GM12878 (cell line): ENCODE data around the gene CEND1. TPM values are rescaled to one million over a fixed set of nuclear protein-coding genes. Genes with fewer than 3 reads are reported as not detected.
A peak's percentile ranks its signal among the peaks of the same experiment; 100 is the strongest.

Source experiments
- ATAC-seq: fragments of 200-7000 bp; cut with Tn5 transposase; 3 replicates; pipeline ENCODE4 v1.9.1; 2020; ENCODE audit warnings: mild to moderate bottlenecking, moderate library complexity
- BruUV-seq: library from RNA; stranded (reverse); fragments of 400-500 nt; replicated peaks from 2 replicates; lab custom pipeline; 2021; lab: Mats Ljungman, UMichigan
- CTCF ChIA-PET: fragments of 300-600 bp; sonication (Branson Sonifier 250); formaldehyde crosslinking; extraction: SDS; loops from one replicate; lab custom pipeline; 2021; ENCODE audit warnings: inconsistent platforms; lab: Yijun Ruan, JAX
- POLR2A ChIA-PET: fragments of 350-600 bp; formaldehyde crosslinking; extraction: SDS; loops from one replicate; lab custom pipeline; 2021; ENCODE audit warnings: inconsistent platforms; lab: Charles Lee
- RAD21 ChIA-PET: fragments of 300-600 bp; sonication (Branson Sonifier 250); formaldehyde crosslinking; loops from one replicate; lab custom pipeline; 2023; ENCODE audit warnings: antibody characterized with exemption; ENCODE audit not compliant: unreplicated experiment; lab: Charles Lee
- SMC1A ChIA-PET: fragments of 300-600 bp; sonication (Branson Sonifier 250); formaldehyde crosslinking; loops from one replicate; lab custom pipeline; 2023; ENCODE audit not compliant: unreplicated experiment, uncharacterized antibody; lab: Charles Lee
- DNase-seq: peaks from one replicate; pipeline ENCODE4 v3.0.0-alpha.2; 2011; ENCODE audit warnings: low read depth, low spot score
- FAIRE-seq: peaks from 3 replicates; lab custom pipeline; 2011; peaks lifted over from hg19 to GRCh38; lab: Jason Lieb, UNC
- H2AFZ ChIP-seq: 2 replicates; pipeline ENCODE4 v1.6.0; 2011; ENCODE audit warnings: low read depth, low read length, control low read depth; ENCODE audit not compliant: control insufficient read depth
- H3K27ac ChIP-seq: 2 replicates; pipeline ENCODE4 v1.5.1; 2011; ENCODE audit warnings: control low read depth; ENCODE audit not compliant: control insufficient read depth, insufficient read depth
- H3K27me3 ChIP-seq, 2 experiments: replicated peaks in 1 of 2; 2 replicates each; pipeline versions ENCODE4 v1.6.0 to v1.6.1; 2011; ENCODE audit warnings: low read length in 1 of 2; ENCODE audit not compliant: control insufficient read depth in 2 of 2, insufficient read depth in 2 of 2
- H3K36me3 ChIP-seq, 2 experiments: 2 replicates each; pipeline ENCODE4 v1.5.1; 2011; ENCODE audit warnings: low read length in 1 of 2; ENCODE audit not compliant: control insufficient read depth in 2 of 2, insufficient read depth in 2 of 2
- H3K4me1 ChIP-seq: 2 replicates; pipeline ENCODE4 v1.6.1; 2011; ENCODE audit warnings: mild to moderate bottlenecking, low read length, moderate library complexity, mixed read lengths; ENCODE audit not compliant: control insufficient read depth, insufficient read depth
- H3K4me2 ChIP-seq: 2 replicates; pipeline ENCODE4 v1.6.0; 2011; ENCODE audit warnings: control low read depth; ENCODE audit not compliant: control insufficient read depth, insufficient read depth
- H3K4me3 ChIP-seq: fragments of 200-600 bp; sonication (generic); 2 replicates; pipeline ENCODE4 v1.5.1; 2016
- H3K79me2 ChIP-seq: 2 replicates; pipeline ENCODE4 v1.6.0; 2011; ENCODE audit warnings: low read length; ENCODE audit not compliant: control insufficient read depth, insufficient read depth
- H3K9ac ChIP-seq: 2 replicates; pipeline ENCODE4 v1.8.0; 2011; ENCODE audit warnings: low read length, control low read depth, mixed read lengths; ENCODE audit not compliant: control insufficient read depth, insufficient read depth
- H3K9me3 ChIP-seq: replicated peaks from 3 replicates; pipeline ENCODE4 v1.5.1; 2011; ENCODE audit warnings: mild to moderate bottlenecking, low read length; ENCODE audit not compliant: control insufficient read depth, insufficient read depth
- H4K20me1 ChIP-seq: 2 replicates; pipeline ENCODE4 v1.6.0; 2011; ENCODE audit not compliant: control insufficient read depth, insufficient read depth
- ASH2L ChIP-seq: fragments of 300-600, 200-600 bp; sonication (generic); IDR thresholded peaks from 2 replicates; pipeline ENCODE4 v1.6.1; 2017; ENCODE audit warnings: low read depth, mild to moderate bottlenecking, borderline replicate concordance
- CBX3 ChIP-seq: fragments of 200-600 bp; sonication (generic); IDR thresholded peaks from 2 replicates; pipeline ENCODE4 v1.6.1; 2016; ENCODE audit warnings: low read depth, borderline replicate concordance
- CBX5 ChIP-seq: sonication (generic); IDR thresholded peaks from 2 replicates; pipeline ENCODE4 v1.6.1; 2016; ENCODE audit warnings: low read depth, moderate library complexity, mild to moderate bottlenecking, inconsistent platforms
- EED ChIP-seq: sonication (generic); IDR thresholded peaks from 2 replicates; pipeline ENCODE4 v1.6.1; 2016; ENCODE audit warnings: antibody characterized with exemption, low read depth
- KAT2A ChIP-seq: conservative IDR thresholded peaks from 2 replicates; pipeline ENCODE4 v1.6.1; 2011; ENCODE audit warnings: low read depth, low read length; ENCODE audit not compliant: control insufficient read depth
- KDM1A ChIP-seq: fragments of 200-600 bp; sonication (generic); IDR thresholded peaks from 2 replicates; pipeline ENCODE4 v1.6.1; 2016; ENCODE audit warnings: borderline replicate concordance
- MXI1 ChIP-seq: fragments of 150-350 bp; IDR thresholded peaks from 2 replicates; pipeline ENCODE4 v1.6.1; 2011; ENCODE audit warnings: low read depth, mild to moderate bottlenecking, inconsistent platforms, low read length, improper control_type of control experiment
- NFIC ChIP-seq: IDR thresholded peaks from 2 replicates; pipeline ENCODE4 v1.6.1; 2012; ENCODE audit warnings: low read depth, mild to moderate bottlenecking, inconsistent platforms, low read length, moderate library complexity
- NR2C2 ChIP-seq: IDR thresholded peaks from 2 replicates; pipeline ENCODE4 v1.6.1; 2011; ENCODE audit warnings: borderline replicate concordance, low read depth; ENCODE audit not compliant: control insufficient read depth, insufficient read length
- SUZ12 ChIP-seq: fragments of 200-600 bp; sonication (generic); IDR thresholded peaks from one replicate; pipeline ENCODE4 v1.6.1; 2018; ENCODE audit warnings: antibody characterized with exemption, mild to moderate bottlenecking; ENCODE audit not compliant: unreplicated experiment
- TARDBP ChIP-seq: IDR thresholded peaks from 2 replicates; pipeline ENCODE4 v1.6.1; 2016; ENCODE audit warnings: borderline replicate concordance
- USF1 ChIP-seq: IDR thresholded peaks from 2 replicates; pipeline ENCODE4 v1.6.1; 2011; ENCODE audit warnings: borderline replicate concordance, low read depth, mild to moderate bottlenecking, moderate library complexity, mixed read lengths, low read length; ENCODE audit not compliant: insufficient read depth; ENCODE audit errors: extremely low read length
- YBX1 ChIP-seq: fragments of 450-650 bp; IDR thresholded peaks from 2 replicates; pipeline ENCODE4 v1.6.1; 2016; ENCODE audit warnings: antibody characterized with exemption
- WGBS: methylation state at CpG from one replicate; pipeline ENCODE4 v1.1.6; 2016; ENCODE audit warnings: low lambda C conversion rate; ENCODE audit not compliant: insufficient replicate concordance, insufficient coverage; ENCODE audit errors: missing lambda C conversion rate; 5-methylcytosine and 5-hydroxymethylcytosine counted together
- in situ Hi-C: fragments of 300-500 bp; cut with MboI; formaldehyde crosslinking; loops from 9 replicates; pipeline ENCODE4 v1.14.3; 2018; ENCODE audit warnings: mixed read lengths
- intact Hi-C: fragments of 100-400 bp; cut with micrococcal nuclease; formaldehyde crosslinking; loops from one replicate; pipeline ENCODE4 v1.14.2; 2022; ENCODE audit not compliant: unreplicated experiment
- polyA plus RNA-seq, 11 experiments: library from polyadenylated mRNA; depleted of rRNA in 4 of 11; unstranded in 6 of 11; stranded (reverse) in 5 of 11; fragments of >200 nt; fragmentation: Nextera tagmentation in 4 of 11; fragmentation: Illumina TruSeq in 1 of 11; extraction: Ambion mirVana in 4 of 11; extraction: Trizol in 1 of 11; gene quantifications; 1 replicate in 1 of 11; 2 replicates in 10 of 11; pipeline versions ENCODE4 v1.2.1 to v1.2.3, GENCODE V29; 2011 to 2016; ENCODE audit warnings: inconsistent platforms in 2 of 11, missing spikeins in 2 of 11, low read depth in 1 of 11
- total RNA-seq, 4 experiments: library from RNA; depleted of rRNA in 3 of 4; stranded (reverse); fragments of >200 nt in 3 of 4; fragmentation: Illumina TruSeq in 1 of 4; extraction: Trizol in 1 of 4; gene quantifications; 2 replicates each; pipeline versions ENCODE4 v1.2.1 to v1.2.3, GENCODE V29; 2013 to 2021
- TF ChIP-seq, protein P1 (sequence below): fragments of 450-650 bp; formaldehyde crosslinking; IDR thresholded peaks from 2 replicates; pipeline ENCODE4 v1.4.0; 2020; ENCODE audit warnings: mild to moderate bottlenecking, moderate library complexity
- TF ChIP-seq, protein P2 (sequence below): IDR thresholded peaks from 2 replicates; pipeline ENCODE4 v1.6.1; 2012; ENCODE audit warnings: low read depth, low read length, improper control_type of control experiment

The CEND1 gene
- total and polyA plus RNA-seq, 10 of the 15 experiments (the other 5 are each of a cell fraction or from before 2014, with no cell fraction given): 0.31 to 13.6 (median 7.2) TPM; not detected in 1

DNA sequence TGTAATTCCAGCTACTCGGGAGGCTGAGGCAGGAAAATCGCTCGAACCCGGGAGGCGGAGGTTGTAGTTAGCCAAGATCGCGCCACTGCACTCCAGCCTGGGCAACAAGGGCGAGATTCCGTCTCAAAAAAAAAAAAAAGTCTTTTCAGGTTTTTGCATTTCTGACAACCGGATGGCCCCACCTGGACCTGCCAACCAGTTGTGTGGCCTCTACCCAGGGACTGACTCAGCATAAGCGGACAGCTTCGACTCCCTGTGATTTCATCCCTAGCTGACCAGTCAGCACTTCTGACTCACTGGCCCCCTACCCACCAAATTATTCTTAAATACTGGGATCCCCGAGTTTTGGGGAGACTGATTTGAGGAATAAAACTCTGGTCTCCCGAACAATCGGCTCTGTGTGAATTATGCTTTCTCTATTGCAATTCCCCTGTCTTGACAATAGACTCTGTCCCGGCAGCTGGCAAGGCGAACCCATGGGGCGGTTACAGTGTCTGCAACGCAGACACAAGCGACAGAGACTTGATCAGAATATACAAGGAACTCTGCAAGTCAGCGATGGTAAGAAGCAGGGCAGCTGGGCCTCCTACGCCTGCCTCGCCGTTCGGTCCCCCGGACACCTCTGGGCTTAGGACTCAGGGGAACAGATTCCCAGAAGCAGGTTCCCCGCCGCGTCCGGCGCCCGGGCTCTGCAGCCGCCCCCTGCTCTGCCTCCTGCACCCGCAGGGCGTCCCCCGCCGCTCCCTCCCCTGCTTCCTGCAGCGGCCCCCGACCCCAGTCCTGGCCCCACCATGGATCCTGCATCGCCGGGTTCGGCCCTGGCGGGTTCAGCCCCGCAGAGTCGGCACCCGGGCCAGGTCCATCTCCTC, 43.4 kb downstream of the CEND1 start:
- FAIRE-seq: no peak
- H3K36me3 ChIP-seq: no peaks in the 10 kb centered on the region
- intact Hi-C loops: loop anchor here (5.0 kb wide), 1 partner anchor 51 kb away; the partner anchor contains the start of gene SLC25A22
- no peaks in the 10 kb centered on the region for H3K9me3 ChIP-seq
- ATAC-seq: peak; percentile 49
- peaks cover 2% of the 10 kb centered on the region; the same call in 1 of the 2 replicates for H4K20me1 ChIP-seq
- SMC1A ChIA-PET: interaction anchor here (0.8 kb wide), 1 partner anchor 49 kb away, joined by 3 read pairs; no protein-coding TSS in a partner anchor
- peak overlapping the region; percentile 96 for H2AFZ ChIP-seq
- peak overlapping the region; percentile 81; the same call in 1 of the 2 replicates for H3K27ac ChIP-seq
- H3K79me2 ChIP-seq: peaks cover 38% of the 10 kb centered on the region
- CTCF ChIA-PET: interaction anchor here (0.7 to 1.2 kb wide), 5 partner anchors 16 to 51 kb away, joined by 3 to 5 read pairs (median 3); partner anchors contain the start of genes DEAF1 and TMEM80
- peak overlapping the region; percentile 52; the same call in 1 of the 2 replicates for H3K9ac ChIP-seq
- H3K4me2 ChIP-seq: peak overlapping the region; percentile 83
- WGBS: 24% methylated on average over 38 of the region's 46 CpGs
- H3K4me1 ChIP-seq: peaks cover 4% of the 10 kb centered on the region
- no peaks in the 10 kb centered on the region for H3K27me3 ChIP-seq
- in situ Hi-C loops: no loop called here
- no peak for DNase-seq
- H3K4me3 ChIP-seq: peak overlapping the region; percentile 90
- no TSS peak for BruUV-seq
- POLR2A ChIA-PET: interaction anchor here (1.1 to 2.5 kb wide), 4 partner anchors 10 to 30 kb away, joined by 3 to 10 read pairs (median 6); no protein-coding TSS in a partner anchor
- RAD21 ChIA-PET: interaction anchor here (0.7 to 1.9 kb wide), 4 partner anchors 24 to 530 kb away, joined by 3 to 4 read pairs (median 3); no protein-coding TSS in a partner anchor
- no peak for TF ChIP-seq TARDBP
- TF ChIP-seq CBX3: no peak
- TF ChIP-seq NR2C2: no peak
- no peak for TF ChIP-seq YBX1
- no peak for TF ChIP-seq SUZ12
- no peak for TF ChIP-seq NFIC
- TF ChIP-seq KAT2A: no peak
- TF ChIP-seq KDM1A: no peak
- no peak for TF ChIP-seq MXI1
- TF ChIP-seq ASH2L: no peak
- TF ChIP-seq USF1: no peak
- TF ChIP-seq, protein P1, sequence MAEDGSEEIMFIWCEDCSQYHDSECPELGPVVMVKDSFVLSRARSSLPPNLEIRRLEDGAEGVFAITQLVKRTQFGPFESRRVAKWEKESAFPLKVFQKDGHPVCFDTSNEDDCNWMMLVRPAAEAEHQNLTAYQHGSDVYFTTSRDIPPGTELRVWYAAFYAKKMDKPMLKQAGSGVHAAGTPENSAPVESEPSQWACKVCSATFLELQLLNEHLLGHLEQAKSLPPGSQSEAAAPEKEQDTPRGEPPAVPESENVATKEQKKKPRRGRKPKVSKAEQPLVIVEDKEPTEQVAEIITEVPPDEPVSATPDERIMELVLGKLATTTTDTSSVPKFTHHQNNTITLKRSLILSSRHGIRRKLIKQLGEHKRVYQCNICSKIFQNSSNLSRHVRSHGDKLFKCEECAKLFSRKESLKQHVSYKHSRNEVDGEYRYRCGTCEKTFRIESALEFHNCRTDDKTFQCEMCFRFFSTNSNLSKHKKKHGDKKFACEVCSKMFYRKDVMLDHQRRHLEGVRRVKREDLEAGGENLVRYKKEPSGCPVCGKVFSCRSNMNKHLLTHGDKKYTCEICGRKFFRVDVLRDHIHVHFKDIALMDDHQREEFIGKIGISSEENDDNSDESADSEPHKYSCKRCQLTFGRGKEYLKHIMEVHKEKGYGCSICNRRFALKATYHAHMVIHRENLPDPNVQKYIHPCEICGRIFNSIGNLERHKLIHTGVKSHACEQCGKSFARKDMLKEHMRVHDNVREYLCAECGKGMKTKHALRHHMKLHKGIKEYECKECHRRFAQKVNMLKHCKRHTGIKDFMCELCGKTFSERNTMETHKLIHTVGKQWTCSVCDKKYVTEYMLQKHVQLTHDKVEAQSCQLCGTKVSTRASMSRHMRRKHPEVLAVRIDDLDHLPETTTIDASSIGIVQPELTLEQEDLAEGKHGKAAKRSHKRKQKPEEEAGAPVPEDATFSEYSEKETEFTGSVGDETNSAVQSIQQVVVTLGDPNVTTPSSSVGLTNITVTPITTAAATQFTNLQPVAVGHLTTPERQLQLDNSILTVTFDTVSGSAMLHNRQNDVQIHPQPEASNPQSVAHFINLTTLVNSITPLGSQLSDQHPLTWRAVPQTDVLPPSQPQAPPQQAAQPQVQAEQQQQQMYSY (CRISPR knock-in tag): no peak
- TF ChIP-seq EED: no peak
- TF ChIP-seq CBX5: no peak
- TF ChIP-seq, protein P2, sequence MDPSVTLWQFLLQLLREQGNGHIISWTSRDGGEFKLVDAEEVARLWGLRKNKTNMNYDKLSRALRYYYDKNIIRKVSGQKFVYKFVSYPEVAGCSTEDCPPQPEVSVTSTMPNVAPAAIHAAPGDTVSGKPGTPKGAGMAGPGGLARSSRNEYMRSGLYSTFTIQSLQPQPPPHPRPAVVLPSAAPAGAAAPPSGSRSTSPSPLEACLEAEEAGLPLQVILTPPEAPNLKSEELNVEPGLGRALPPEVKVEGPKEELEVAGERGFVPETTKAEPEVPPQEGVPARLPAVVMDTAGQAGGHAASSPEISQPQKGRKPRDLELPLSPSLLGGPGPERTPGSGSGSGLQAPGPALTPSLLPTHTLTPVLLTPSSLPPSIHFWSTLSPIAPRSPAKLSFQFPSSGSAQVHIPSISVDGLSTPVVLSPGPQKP: no peak
